ENCODE measurements around the gene SLC25A11. TPM values are rescaled to one million over a fixed set of nuclear protein-coding genes. Genes with fewer than 3 reads are reported as not detected.

SLC25A11 gene
- total RNA-seq, 1 donor from 2014 or later: 36.8 TPM

GRCh38 chr17:4897198-4897687, 42.6 kb downstream of the SLC25A11 start:
- H3K27ac ChIP-seq (ENCODE audit: low read depth, low read length): no peak overlapping the region
- no peaks in the 10 kb centered on the region for H3K27me3 Mint-ChIP-seq (ENCODE audit: low read depth, unreplicated experiment)
- DNase-seq (ENCODE audit: low read depth) (no peak), FAIRE-seq (no peak)
- peaks cover 19% of the 10 kb centered on the region for H3K36me3 Mint-ChIP-seq (ENCODE audit: low read depth, unreplicated experiment)
- no peak overlapping the region for H3K4me3 ChIP-seq (ENCODE audit: insufficient read depth, low read depth, low read length)
- peaks cover 3% of the 10 kb centered on the region for H4K20me1 ChIP-seq (ENCODE audit: insufficient read depth, low read length)
- peaks cover 12% of the 10 kb centered on the region for H3K36me3 ChIP-seq (ENCODE audit: insufficient read depth, low read length)
- peaks cover 2% of the 10 kb centered on the region for H3K27me3 ChIP-seq (ENCODE audit: insufficient read depth, low read length)
- no peaks in the 10 kb centered on the region for H3K9me3 Mint-ChIP-seq (ENCODE audit: unreplicated experiment)
- no peak overlapping the region for H3K4me2 ChIP-seq (ENCODE audit: low read length)
- TF ChIP-seq EZH2 (IDR thresholded peaks at IDR 0.05; ENCODE audit: insufficient read depth, low read length): no peak
- TF ChIP-seq, protein P1, sequence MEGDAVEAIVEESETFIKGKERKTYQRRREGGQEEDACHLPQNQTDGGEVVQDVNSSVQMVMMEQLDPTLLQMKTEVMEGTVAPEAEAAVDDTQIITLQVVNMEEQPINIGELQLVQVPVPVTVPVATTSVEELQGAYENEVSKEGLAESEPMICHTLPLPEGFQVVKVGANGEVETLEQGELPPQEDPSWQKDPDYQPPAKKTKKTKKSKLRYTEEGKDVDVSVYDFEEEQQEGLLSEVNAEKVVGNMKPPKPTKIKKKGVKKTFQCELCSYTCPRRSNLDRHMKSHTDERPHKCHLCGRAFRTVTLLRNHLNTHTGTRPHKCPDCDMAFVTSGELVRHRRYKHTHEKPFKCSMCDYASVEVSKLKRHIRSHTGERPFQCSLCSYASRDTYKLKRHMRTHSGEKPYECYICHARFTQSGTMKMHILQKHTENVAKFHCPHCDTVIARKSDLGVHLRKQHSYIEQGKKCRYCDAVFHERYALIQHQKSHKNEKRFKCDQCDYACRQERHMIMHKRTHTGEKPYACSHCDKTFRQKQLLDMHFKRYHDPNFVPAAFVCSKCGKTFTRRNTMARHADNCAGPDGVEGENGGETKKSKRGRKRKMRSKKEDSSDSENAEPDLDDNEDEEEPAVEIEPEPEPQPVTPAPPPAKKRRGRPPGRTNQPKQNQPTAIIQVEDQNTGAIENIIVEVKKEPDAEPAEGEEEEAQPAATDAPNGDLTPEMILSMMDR (IDR thresholded peaks at IDR 0.05; ENCODE audit: insufficient read depth, low read depth, low read length): no peak
- no peak overlapping the region for H3K4me3 Mint-ChIP-seq (ENCODE audit: unreplicated experiment)
- no peak overlapping the region for H3K27ac Mint-ChIP-seq (ENCODE audit: unreplicated experiment)
- H3K4me1 ChIP-seq (ENCODE audit: insufficient read depth, low read length): peaks cover 6% of the 10 kb centered on the region
- no peak overlapping the region for H3K9ac ChIP-seq (ENCODE audit: low read length)
- no peaks in the 10 kb centered on the region for H3K79me2 ChIP-seq (ENCODE audit: insufficient read depth, low read length)
- no peak overlapping the region for H2AFZ ChIP-seq (ENCODE audit: low read depth, low read length)
- H3K4me1 Mint-ChIP-seq (ENCODE audit: low read depth, unreplicated experiment): no peaks in the 10 kb centered on the region
- H3K9me3 ChIP-seq (ENCODE audit: insufficient read depth, low read depth, low read length): no peaks in the 10 kb centered on the region

- no peak for FAIRE-seq
- DNase-seq (ENCODE audit: low read depth): no peak
- peaks cover 12% of the 10 kb centered on the region for H3K36me3 ChIP-seq (ENCODE audit: insufficient read depth, low read length)
Observed at GRCh38 chr17:4896332-4897197, 43.3 kb downstream of the SLC25A11 start.

More at GRCh38 chr17:4896332-4897197, 43.3 kb downstream of the SLC25A11 start:
- TF ChIP-seq, protein P1 (IDR thresholded peaks at IDR 0.05; ENCODE audit: insufficient read depth, low read depth, low read length): no peak
- no peak for TF ChIP-seq EZH2 (IDR thresholded peaks at IDR 0.05; ENCODE audit: insufficient read depth, low read length)
- Mint-ChIP-seq H3K9me3 (ENCODE audit: unreplicated experiment) (no peaks in the 10 kb centered on the region), H3K4me1 (ENCODE audit: low read depth, unreplicated experiment) (no peaks in the 10 kb centered on the region), H3K27me3 (ENCODE audit: low read depth, unreplicated experiment) (no peaks in the 10 kb centered on the region), H3K27ac (ENCODE audit: unreplicated experiment) (no peak overlapping the region), H3K4me3 (ENCODE audit: unreplicated experiment) (no peak overlapping the region), H3K36me3 (ENCODE audit: low read depth, unreplicated experiment) (peaks cover 18% of the 10 kb centered on the region)
- Histone ChIP-seq H2AFZ (ENCODE audit: low read depth, low read length) (no peak overlapping the region), H3K4me3 (ENCODE audit: insufficient read depth, low read depth, low read length) (no peak overlapping the region), H4K20me1 (ENCODE audit: insufficient read depth, low read length) (peaks cover 3% of the 10 kb centered on the region), H3K9me3 (ENCODE audit: insufficient read depth, low read depth, low read length) (no peaks in the 10 kb centered on the region), H3K27me3 (ENCODE audit: insufficient read depth, low read length) (peaks cover 2% of the 10 kb centered on the region), H3K4me1 (ENCODE audit: insufficient read depth, low read length) (peaks cover 6% of the 10 kb centered on the region), H3K4me2 (ENCODE audit: low read length) (no peak overlapping the region), H3K9ac (ENCODE audit: low read length) (no peak overlapping the region), H3K27ac (ENCODE audit: low read depth, low read length) (no peak overlapping the region), H3K79me2 (ENCODE audit: insufficient read depth, low read length) (no peaks in the 10 kb centered on the region)

Measured in astrocyte (in vitro differentiated cells and primary cell).